Measurements from ENCODE around the gene JARID2.

The JARID2 gene

DNA sequence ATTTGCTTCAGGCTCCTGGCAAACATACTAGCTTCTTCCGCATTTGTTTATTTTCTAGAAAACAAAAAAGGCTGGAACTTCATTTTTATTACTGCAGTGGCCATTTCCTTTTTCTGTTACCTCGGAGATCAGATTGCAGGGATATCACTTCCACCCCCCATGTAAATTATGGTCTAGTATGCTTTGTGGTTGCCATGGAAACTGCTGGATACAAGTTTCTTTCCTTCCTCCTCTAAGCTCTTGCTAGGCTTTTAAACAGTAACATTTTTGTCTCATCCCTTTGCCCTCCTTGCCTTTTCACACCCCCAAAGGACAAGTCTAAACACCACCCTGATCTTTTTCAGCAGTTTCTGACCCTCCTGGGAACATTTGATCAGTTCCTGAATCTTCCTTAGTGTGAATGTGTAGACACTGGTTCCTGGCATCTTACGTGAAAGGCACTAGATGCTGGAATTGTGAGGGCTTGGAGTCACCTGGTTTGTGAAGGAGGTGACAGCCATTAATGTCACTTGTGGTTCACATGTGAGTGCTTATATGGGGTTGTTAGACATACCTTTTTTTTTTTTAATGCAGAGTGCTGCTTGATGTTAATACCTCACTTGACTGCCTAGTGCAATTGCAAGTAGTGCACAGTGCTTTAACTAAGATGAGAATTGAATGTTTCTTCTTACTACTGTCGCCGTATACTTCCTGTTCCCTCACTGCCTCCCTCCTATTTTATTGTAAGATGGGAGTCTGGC is 181.6 kb downstream of the JARID2 start:
- DNase-seq = no peak

DNA sequence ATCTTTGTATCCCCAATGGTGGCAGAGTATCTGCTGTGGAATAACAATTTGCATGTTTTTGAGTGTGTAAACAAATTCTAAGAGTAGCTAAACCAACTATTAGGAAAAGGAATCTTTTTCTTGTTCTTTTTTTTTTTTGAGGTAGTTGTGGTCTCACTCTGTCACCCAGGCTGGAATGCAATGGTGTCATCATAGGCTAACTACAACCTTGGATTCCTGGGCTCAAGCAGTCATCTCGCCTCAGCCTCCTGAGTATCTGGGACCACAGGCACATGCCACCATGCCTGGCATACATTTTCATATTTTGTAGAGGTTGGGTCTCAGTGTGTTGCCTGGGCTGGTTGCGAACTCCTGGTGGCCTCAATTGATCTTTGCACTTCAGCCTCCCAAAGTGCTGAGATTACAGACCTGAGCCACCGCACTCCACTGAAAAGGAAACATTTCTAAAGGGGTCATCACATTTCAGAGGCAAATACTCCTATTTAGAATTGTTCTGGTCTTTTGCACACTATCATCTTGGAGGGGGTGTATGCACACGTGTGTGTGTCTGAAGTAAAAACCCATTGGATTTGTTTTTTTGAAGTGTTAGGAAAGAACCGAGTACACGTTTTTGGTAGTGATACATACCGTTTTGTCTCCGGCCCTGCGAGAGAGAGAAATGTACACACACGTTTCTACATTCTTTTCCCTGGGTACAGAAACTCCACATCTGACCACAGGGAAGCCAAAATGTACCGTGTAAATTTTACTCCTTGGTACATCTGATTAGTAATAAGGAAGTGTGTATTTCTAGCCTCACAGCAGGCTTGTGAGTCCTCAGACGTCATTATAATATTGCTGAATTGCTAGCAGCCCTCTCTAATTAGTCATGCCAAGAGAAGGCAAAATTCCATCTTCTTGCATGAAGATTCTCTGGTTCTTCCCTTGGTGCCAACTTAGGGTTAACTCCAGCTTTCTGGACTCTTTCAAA is 183.6 kb downstream of the JARID2 start:
- DNase-seq = no peak

DNA sequence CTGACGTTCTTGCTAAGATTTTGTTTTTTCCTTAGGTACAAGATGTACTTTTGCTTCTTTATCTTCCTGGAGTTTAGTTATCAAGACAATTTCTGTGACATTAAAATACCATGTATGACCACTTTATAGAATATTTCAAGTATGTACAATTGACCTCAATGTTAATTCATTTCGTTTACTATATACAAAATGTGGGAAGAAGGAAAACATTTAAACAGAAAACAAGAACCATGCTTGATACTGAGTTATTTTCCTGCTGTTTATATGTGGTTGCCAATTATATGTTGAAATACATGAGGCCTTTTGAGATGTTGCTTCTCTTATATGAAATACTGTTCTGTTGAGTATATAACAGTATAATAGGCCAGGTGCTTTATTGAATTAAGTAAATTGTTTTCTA is 184.3 kb downstream of the JARID2 start:
- no peak for DNase-seq

DNA sequence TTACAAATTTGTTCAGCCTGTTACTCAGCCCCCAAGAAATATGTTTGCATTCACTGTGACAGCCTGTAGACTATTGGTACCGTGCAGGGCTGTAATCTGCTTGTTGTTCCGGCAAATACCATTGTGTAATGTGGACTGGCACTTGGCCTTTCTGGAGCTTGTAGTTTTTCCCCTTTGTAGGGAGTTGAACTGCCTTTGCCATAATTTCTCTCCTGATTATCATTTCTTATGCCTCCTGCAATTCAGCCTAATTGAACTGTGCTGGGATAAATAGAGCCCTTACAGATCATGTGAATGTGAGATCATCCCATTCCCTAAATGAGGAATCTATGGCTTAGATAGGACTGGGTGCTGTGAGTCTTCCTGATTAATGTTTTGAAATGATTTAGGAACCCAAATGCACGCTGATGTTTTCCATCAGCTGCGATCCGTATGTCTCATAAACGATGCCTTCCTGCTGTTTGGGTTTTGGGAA is 185.1 kb downstream of the JARID2 start:
- DNase-seq = no peak

DNA sequence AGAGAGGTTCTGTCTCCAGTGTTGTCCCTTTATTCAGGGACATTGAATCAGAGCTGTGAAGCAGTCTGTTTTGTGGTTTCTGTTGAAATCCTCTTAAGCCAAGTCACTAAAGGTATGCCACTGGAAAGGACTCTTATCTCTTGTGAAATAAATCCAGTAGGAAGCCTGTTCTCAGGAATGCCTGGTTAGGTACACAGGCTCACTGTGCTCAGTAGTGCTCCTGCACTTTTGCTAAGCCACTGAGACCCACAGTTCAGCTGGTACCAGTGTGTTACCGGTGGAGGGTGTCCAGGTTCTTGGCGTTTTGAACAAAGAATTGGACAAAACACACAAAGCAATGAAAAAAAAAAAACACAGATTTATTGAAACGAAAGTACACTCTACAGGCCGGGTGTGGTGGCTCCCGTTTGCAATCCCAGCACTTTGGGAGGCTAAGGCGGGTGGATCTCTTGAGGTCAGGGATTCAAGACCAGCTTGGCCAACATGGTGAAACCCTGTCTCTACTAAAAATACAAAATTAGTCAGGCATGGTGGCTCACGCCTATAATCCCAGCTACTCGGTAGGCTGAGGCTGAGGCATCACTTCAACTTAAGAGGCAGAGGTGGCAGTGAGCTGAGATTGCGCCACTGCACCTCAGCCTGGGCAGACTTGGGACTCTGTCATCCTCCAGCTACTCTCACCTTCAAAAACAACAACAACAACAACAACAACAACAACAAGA is 186.1 kb downstream of the JARID2 start:
- DNase-seq = peak in 1 of 2 experiments; percentile 45

DNA sequence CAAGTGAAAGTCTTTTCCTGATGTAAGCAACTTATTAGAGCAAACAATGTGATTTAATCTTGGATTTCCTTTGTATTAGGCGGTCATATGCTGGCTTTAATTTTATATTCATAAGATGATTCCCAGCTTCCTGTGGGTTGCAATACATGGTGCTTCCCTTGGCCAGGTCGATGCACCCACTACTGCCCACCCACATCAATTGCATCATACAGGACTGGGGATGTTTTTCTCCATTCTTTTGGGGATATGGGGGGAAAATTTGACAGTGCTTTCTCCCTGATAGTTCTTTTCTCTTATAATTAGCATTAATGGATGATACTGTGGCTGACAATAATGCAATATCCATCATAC is 187.6 kb downstream of the JARID2 start:
- DNase-seq = no peak

DNA sequence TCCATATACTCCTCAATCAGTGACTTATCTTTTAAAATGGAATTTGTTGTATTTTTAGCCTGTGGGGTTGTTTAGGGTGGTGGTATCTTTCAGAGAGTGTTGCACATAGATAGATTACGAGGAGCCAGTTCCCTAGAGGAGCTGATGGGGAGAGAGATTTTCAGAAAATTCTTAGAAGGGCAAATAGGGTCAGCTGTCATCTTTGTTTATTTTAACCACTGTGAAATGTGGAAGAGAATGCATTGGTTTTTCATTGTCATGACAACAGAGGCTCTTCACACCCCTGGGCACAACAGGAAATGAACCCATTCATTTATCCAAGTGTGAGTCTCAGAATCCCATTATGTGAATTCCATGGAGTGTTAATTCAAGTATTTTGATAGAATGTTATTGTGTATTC is 188.4 kb downstream of the JARID2 start:
- peak in 1 of 2 experiments; percentile 19 for DNase-seq

DNA sequence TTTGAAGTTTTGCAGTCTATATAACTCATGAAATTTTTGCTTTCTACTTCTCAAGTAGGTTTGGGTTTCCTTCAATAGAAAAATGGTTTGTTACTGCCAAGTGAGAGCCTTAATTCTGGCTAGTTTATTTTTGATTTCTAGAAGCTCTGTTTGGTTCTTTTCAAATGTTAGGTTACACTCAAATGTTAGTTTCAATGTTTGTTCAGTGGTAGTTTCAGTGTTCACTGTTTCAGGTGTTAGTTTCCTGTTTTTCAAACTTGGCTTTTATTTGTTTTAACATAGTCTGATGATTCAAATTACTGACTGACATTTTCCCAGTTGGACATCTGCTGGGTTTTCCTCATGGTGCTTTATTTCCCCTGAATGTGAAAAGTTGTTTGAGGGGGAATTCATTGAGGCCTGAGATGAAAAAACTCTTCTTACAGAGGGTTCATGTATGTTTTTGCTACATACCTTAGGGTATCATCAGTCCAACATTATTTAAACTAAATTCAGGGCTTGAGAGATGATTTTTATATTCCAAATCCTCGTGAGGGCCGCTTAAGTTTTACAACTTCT is 189.0 kb downstream of the JARID2 start:
- no peak for DNase-seq

DNA sequence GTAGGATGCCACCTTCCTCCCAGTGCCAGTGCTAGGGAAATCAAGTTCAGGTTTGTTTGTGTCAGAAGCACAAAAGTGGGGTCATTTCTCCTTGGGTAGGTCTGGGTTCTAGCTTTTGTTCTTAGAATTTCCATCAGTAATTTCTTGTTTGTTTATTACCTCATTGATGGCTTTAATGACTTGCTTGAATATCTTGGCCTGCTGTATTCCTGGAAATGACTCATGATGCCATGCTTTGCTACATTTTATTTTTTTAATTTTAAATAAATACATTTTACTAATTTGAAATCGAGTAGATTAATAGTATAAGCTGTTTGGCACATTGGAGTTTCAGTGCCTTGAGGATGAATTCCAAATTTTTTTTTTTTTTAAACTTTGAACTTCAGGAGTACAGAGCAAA is 189.6 kb downstream of the JARID2 start:
- no peak for DNase-seq

DNA sequence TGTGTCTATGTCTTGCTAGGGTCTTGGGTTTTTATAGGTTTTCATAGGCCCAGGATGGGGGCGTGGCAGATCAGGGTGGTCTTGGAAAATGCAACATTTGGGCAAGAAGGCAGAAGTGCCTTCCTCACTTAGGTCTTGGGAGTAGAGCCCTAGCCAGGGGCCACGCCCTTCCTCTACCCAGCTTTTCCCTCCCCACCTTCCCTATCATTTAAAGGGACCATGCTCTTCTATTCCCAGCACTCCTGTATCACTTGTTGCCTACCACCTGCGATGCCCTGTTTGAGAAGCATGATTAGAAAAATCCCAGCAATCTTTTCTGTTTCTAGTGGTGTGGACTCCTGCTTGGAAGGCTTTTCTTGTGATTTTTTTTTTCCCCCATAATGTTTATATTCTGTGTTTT is 190.6 kb downstream of the JARID2 start:
- no peak for DNase-seq

DNA sequence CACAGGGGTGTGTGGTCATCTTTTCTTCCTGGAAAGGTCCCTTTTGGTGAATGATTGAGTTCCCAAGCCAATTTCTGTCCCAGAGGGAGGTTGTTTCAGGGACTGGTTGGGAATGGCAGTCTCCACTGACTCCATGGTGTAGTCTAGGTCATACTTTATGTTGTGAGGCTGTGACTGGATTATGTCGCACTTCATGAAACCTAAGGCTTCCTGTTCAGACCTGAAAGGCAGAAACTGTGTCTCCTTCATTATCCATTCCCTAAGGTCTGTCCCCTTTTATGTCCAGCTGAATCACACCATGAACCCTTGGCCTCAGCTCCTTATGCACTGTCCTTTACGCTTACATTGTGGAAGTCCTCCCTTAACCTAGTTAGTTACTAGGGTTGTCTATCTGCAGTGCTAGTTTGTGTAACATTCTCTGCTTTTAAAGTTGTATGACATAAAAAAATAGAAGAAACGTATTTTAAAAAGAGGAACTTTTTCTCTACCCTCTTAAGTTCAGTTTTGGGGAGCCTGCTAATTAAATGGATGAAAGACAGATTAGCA is 191.3 kb downstream of the JARID2 start:
- no peak for DNase-seq

DNA sequence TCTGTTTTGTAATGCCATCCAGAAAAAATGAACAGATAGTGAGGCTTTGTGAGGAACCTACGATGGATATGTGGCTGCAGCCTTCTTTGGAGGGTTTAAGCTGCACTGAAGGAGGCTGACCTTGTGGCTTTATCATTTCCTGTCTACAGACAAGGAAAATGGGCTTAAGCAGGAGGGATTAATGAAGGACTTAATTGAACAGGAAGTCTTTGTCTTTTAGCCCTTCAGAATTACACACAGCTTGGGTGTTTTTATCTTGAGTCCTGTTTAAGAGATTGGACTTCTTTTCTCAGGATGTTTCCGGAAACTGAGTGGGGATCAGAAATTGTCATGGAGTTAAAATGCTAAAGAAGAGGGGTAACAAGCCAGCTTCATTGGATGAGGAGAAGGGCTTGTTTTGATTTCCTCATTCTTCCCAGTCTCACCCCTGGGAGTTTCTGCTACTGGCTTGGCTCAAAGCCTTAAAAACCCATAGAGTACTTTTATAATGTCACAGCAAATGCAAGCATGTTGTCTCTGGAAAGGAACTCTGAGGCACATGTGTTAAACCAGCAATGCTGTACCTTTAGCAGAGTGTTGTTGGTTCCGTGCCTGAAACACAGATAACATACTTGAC is 193.6 kb downstream of the JARID2 start:
- no peak for DNase-seq

DNA sequence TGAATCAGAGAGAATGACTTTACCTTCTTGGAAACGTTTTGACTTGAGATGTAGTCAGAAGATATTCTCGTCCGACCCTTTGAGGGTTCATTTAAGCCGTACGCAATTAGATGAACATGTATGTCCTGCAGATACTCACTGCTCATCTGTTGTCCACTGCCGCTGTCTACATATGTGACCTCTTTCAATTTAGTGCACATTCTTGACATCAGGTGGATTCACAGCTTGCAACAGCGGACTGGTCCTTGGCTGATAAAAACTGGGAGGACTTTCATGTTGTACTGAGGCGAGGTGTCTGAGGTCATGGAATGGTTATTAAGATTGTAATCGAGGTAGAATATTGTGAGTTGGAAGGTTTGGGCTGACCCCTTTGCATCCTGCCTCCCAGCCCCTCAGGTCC is 194.2 kb downstream of the JARID2 start:
- DNase-seq = no peak

DNA sequence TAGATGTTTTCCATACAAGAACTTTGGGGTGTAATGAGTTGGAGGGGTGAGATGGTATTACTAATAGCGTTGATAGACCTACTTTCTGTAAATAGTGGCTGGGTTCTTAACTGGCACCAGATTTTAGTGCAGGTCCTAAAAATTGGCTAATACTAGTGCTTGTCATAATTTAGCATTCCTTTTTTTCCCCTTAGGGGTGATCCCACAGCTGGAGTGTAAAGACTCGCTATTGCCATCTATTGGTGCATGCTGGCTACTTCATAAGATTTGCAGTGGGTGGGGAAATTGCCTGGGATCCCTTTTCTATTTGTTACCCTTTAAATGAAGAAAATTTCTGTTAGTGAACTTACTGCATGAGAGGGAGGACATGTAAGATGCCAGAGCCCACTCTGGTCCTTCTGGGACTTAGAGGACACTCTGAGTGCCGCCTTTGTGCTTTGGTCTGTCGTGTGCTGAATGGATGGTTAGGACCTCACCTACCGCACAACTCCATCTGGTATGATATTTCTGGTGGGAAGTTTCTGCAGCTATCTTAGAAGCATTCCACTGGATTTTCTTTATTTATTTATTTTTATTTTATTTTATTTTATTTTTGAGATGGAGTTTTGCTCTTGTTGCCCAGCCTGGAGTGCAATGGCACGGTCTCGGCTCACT is 195.5 kb downstream of the JARID2 start:
- peak in 1 of 2 experiments; percentile 69 for DNase-seq

DNA sequence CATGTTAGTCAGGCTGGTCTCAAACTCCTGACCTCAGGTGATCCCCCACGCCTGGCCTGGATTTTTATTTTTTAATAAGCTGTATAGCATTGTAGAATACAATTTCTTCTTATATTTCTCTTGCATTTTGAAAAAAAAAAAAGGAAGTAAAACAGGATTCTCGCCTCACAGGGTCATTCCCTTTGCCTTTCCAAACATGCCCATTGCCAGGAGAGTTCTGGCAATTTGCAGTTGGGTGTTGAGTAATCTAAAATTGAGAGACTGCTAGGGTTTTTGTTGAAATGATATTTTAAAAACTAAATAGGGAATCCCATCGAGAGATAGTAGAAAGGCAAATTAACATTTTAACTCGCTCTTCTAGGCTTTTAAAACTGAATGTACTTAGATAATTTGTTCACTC is 196.1 kb downstream of the JARID2 start:
- DNase-seq = no peak

DNA sequence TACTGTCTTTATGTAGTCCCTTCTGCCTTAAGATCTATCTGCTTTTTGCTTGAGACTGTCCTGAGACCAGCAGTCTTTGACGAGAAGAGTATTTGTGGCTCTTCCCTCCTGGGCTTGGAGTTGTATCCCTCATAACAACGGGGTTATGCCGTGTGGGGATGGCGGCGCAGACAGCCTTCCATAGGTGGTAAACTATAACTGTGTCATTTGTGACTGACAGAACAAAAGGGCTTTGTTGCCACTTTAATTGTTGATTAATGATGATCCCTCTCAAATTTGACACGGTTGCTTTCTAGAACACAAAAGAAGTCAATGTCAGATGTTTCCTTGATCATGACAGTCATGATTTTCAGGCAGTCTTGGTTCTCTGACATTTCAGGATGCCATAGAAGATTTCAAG is 196.6 kb downstream of the JARID2 start:
- DNase-seq = no peak

DNA sequence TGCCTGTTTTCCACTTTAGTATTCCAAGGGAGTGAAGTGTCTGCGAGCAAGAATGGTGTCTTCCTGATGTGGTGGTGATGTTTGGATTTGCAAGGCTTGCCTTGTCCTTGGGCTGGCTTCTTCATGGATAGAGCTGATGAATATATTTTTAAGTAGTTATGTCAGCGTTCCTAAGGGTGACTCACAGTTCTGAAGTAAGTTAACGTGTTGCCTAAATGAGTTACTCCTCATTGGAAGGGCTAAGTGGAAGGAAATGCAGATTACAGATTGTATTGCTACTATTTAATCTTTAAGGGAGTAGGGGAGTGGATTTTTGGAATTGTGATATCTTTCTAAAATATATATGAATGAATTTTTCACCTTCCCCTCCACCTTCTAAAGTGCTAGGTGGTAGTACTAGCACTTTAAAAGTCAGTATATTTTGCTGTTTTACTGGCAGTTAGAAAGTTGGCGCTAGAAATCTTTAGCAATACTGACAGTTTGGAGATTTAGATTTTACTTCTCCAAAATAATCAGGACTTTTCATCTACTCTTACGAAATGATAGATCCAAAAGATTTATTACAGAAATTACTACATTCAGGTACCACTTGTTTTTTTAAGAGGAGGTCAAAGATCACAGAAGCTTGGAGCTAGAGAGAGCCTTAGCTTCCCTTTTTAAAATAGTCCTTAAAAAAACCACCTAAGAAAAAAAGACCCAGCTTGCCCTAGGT is 197.4 kb downstream of the JARID2 start:
- peak in 1 of 2 experiments; percentile 36 for DNase-seq

DNA sequence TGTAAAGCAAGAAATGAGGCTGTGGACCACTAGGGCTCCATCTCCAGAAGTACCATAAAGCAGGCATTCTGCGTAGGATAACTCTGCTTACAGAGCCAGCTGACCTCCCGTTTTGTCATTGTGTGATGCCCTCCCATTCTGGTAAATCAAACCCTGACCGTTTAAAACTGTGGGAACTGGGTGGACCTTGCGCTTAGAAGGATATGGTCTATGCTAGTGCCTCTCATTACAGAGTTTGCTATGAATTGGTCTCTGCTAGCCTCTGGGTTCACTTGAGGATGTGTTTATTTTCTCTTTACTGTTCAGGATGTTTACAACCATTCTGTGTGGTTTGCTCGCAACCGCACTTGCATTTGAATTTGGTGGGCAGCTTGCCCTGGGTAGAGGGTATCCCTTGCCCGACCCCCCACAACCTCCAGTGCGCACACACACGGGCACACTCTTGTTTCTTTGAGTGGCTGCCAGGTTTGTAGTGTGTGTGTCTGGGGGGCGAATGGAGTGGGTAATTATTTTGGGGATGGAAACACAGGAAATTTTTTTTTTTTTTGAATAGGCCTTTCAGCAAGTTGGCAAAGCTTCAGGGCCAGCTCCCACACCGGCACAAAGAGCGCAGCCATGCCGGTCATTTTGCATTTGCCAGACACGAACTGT is 198.3 kb downstream of the JARID2 start:
- DNase-seq = no peak

DNA sequence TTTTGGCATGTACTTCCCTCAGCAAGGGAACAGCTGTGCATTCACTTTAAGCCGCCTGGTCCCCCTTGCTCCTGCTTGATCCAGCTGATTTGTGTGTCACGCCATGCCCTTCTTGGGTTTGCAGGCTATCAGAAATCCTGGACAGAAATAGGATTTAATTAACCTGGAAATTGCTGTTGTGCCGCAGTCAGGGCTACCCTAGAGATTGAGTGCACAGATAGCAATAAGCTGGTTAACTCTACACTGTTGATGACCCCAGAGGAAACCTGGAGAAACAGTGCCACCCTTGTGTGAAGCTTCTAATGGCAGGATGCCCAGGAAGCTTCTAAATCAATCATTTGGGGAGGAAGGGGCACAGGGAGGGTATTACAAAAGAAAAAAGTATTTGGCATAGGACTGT is 199.0 kb downstream of the JARID2 start:
- no peak for DNase-seq

DNA sequence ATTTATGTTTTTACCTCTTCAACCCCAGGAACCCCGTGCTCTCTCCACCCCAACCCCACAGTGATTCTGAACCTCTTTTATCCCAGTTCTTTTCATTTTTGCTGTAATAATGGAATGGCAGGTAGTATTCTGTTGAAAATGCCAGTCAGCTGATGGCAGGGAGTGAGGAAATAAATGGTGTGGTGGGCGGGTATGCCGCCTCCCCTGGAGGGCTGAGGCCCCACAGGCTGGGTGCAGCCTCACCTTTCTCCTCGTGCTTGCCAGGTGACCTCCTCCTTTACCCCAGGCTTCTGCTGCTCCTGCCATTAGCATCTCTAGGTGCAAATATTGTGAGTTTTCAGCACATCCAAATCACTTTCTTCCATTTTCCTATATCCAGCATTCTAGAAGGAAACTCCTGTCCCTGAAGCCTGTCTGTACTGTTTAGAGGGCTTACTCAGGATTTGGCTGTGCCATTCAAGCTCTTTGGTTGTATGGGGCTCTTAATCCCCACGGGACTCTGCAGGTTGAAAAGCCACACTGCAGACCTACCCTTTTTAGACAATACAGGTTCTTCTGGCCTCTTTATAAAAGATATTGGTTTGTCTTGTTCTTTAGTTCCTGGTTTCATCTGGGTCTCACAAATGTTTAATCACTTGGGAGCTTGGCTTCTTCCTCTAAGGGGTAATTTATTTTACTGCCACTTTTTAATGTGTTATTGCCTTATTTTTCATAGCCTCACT is 201.8 kb downstream of the JARID2 start:
- no peak for DNase-seq

Measured in SW 1271 (cell line).